ENCODE measurements around the gene STAC3. TPM values are rescaled to one million over a fixed set of nuclear protein-coding genes. Genes with fewer than 3 reads are reported as not detected.

STAC3 gene
- total RNA-seq, 1 donor from 2014 or later: 3.3 TPM

DNA sequence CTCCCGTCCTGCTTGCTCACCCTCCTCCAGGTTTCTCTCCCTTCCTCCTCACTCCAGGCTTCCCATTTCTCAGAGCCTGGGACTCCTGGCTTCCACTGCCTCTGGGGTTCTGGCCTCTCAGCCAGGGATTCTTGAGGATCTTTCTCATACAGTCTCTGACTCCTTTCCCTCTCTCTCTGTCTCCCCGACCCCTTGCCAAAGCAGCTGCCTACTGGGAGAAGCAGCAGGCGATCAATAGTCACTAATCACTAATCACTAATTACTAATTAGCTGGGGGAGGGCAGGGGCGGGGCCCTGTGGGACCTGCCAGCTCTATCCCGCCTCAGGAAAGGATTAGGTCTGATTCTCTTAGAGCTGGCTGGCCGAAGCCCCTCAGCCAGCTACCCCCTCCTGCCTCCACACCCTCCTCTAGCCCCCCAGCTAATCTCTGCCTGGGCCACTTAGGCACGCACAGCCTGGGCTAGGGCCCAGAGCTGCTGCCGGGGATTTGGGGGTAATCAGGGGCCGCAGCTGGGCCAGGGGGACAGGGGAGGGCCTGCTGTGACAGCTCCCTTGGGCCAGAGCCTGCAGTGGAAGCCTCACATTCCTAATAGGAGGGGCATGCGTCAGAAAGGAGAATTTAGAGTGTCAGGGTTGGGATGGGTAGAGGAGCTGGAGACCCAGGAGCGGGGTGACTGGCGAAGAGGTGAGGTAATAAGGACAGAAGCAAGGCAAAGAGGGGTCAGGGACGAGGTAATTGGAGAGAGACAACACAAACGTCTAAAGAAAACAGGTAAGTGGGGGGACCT, 31.6 kb downstream of the STAC3 start:
- DNase-seq (ENCODE audit: low spot score): no peak
- H3K9me3 Mint-ChIP-seq (ENCODE audit: unreplicated experiment): no peaks in the 10 kb centered on the region
- peaks cover 19% of the 10 kb centered on the region for H3K36me3 Mint-ChIP-seq (ENCODE audit: low read depth, unreplicated experiment)
- no peak overlapping the region for H3K27ac Mint-ChIP-seq (ENCODE audit: unreplicated experiment)
- H3K4me1 Mint-ChIP-seq (ENCODE audit: unreplicated experiment): peaks cover 15% of the 10 kb centered on the region
- no peak overlapping the region for H3K4me3 Mint-ChIP-seq (ENCODE audit: unreplicated experiment)
- H3K27me3 Mint-ChIP-seq (ENCODE audit: unreplicated experiment): peaks cover 56% of the 10 kb centered on the region
- TF ChIP-seq, protein P1, sequence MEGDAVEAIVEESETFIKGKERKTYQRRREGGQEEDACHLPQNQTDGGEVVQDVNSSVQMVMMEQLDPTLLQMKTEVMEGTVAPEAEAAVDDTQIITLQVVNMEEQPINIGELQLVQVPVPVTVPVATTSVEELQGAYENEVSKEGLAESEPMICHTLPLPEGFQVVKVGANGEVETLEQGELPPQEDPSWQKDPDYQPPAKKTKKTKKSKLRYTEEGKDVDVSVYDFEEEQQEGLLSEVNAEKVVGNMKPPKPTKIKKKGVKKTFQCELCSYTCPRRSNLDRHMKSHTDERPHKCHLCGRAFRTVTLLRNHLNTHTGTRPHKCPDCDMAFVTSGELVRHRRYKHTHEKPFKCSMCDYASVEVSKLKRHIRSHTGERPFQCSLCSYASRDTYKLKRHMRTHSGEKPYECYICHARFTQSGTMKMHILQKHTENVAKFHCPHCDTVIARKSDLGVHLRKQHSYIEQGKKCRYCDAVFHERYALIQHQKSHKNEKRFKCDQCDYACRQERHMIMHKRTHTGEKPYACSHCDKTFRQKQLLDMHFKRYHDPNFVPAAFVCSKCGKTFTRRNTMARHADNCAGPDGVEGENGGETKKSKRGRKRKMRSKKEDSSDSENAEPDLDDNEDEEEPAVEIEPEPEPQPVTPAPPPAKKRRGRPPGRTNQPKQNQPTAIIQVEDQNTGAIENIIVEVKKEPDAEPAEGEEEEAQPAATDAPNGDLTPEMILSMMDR (IDR thresholded peaks at IDR 0.05; ENCODE audit: unreplicated experiment): no peak

DNA sequence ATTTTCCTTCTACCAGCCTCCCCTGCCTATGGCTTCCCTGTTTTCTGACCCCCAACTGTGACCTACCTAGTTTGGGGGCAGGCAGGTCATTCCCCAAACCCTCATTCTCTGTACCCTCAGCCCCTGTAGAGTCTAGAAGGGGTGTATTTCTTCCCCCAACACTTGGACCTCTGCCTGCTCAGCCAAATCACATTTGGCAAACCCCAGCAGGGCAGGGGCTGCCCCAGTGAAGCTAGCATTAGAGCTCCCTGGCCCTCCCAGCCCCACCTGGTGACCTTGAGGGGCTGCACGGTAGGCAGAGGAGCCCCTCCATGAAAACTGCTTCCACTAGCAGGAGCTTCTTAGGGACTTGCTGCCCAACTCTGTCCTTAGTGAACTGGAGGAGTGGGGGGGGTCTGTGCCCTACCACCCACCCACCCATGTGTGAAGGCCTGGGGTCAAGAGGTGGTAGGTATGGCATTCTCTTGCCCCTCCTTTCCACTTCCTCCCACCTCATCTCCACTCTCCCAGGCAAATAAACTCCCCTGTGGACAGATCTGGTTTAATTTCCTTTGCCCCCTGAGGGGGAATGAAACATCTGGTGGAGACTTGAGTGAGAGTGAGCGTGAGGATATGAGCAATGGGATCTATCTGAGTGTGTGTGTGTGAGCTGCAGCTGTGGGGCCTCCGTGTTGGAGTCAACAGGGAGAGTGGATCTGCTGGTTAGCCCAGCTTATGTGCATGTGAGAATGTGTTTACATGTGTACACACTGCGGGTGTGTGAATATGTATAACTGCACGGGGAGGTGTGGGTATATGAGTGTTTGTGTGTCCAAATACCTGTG, 32.7 kb downstream of the STAC3 start:
- peaks cover 55% of the 10 kb centered on the region for H3K27me3 Mint-ChIP-seq (ENCODE audit: unreplicated experiment)
- no peak for DNase-seq (ENCODE audit: low spot score)
- H3K9me3 Mint-ChIP-seq (ENCODE audit: unreplicated experiment): no peaks in the 10 kb centered on the region
- H3K27ac Mint-ChIP-seq (ENCODE audit: unreplicated experiment): peak overlapping the region; percentile 15
- peaks cover 20% of the 10 kb centered on the region for H3K4me1 Mint-ChIP-seq (ENCODE audit: unreplicated experiment)
- peak overlapping the region; percentile 17 for H3K4me3 Mint-ChIP-seq (ENCODE audit: unreplicated experiment)
- H3K36me3 Mint-ChIP-seq (ENCODE audit: low read depth, unreplicated experiment): peaks cover 19% of the 10 kb centered on the region
- TF ChIP-seq, protein P1 (IDR thresholded peaks at IDR 0.05; ENCODE audit: unreplicated experiment): no peak

DNA sequence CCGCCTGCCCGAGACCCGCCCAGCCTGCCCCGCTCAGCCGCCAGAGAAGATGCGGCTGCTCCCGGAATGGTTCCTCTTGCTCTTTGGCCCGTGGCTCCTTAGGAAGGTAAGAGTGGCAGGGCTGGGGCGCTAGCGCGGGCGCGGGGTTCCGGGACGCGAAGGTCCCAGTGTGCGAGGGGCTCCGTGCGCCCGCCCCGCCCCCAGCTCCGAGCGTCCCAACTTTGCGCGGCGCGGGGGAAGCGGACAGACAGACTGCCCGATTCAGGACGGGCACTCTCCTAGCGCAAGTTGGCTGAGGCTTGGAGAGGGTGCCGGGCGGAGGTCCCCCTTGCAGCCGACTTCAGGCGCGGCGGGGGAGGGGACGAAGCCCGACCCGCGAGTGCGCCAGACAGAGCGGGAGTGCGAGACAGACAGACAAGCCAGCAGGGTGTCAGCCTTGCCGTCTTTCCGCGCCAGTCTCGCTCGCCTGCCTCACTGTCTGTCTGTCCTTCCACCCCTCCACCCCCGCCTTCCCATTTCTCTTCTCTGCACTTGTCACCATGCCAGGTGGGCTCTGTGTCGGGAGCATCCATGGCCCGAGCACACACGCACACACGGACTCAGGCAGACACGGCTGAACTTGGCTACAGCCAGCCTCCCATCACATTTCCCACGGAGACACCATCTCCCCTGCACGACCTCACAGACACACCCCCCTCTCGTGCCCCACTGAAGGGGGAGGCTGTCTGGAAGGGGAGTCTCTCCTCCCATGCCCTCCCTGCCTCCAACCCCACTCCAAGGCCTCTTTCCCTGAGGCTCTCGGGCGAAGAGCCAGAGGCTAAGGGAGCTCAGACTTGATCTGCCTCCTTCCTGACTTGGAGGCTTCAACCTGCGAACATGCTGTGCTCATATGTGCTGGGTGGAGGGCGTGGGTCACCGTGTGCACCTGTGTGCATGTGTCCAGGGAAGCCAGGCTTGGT, 33.8 kb downstream of the STAC3 start:
- Mint-ChIP-seq H3K36me3 (ENCODE audit: low read depth, unreplicated experiment) (peaks cover 19% of the 10 kb centered on the region), H3K9me3 (ENCODE audit: unreplicated experiment) (no peaks in the 10 kb centered on the region), H3K4me1 (ENCODE audit: unreplicated experiment) (peaks cover 20% of the 10 kb centered on the region), H3K27me3 (ENCODE audit: unreplicated experiment) (peaks cover 51% of the 10 kb centered on the region), H3K27ac (ENCODE audit: unreplicated experiment) (no peak overlapping the region), H3K4me3 (ENCODE audit: unreplicated experiment) (peak overlapping the region; percentile 16)
- no peak for DNase-seq (ENCODE audit: low spot score)
- TF ChIP-seq, protein P1 (IDR thresholded peaks at IDR 0.05; ENCODE audit: unreplicated experiment): no peak

DNA sequence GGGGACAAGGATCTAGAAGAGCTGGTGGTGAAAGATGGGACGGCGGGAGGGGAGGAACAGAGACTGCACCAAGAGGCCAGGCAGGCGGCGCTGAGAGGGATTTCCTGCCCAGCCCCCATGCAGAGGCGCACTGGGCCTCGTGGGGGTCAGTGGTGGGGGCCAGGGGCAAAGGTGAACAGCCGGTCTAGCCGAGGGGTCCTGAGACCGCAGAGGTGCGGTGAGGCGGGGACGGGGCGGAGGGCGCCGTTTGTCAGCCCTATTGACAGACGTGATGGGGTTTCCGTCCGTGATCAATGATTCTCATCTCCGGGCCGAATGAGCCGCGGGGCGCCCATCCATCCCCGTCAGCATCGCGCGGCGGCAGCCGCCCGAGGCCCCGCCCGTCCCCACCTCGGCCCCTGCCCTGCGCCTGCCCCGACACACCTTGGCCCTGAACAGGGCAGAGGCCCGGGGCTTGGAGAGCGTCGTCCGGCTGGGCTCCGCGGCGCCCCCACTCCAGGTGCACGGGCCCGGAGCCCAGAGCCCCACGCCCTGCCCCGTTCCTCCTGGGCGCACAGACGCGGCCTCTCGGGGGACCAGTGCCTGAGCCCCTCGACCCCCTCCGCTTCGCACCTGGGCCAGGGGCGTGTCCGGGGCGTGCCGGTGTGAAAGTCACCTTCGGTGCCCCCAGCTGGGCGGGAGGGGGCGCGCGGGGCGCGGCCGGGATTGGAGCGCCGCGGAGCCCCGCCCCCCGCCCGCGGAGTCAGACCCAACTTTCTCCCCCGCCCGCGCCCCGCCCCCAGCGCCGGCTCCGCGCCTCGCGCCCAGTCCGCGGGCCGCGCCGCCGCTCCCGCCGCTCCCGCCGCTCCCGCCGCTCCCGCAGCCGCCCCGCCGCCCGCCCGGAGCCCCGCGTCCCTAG, 34.7 kb downstream of the STAC3 start, which contains the start of gene NXPH4:
Gene NXPH4, plus strand, starts transcription at position 781 of the 898 bp plus-strand sequence. CDS start 176 bp downstream, outside the sequence.
- Mint-ChIP-seq H3K27me3 (ENCODE audit: unreplicated experiment) (peaks cover 48% of the 10 kb centered on the region), H3K4me1 (ENCODE audit: unreplicated experiment) (peaks cover 20% of the 10 kb centered on the region), H3K36me3 (ENCODE audit: low read depth, unreplicated experiment) (peaks cover 19% of the 10 kb centered on the region), H3K27ac (ENCODE audit: unreplicated experiment) (peak within 1 kb of the TSS; percentile 36), H3K4me3 (ENCODE audit: unreplicated experiment) (peak within 1 kb of the TSS; percentile 29), H3K9me3 (ENCODE audit: unreplicated experiment) (no peaks in the 10 kb centered on the region)
- DNase-seq (ENCODE audit: low spot score): no peak
- TF ChIP-seq, protein P1 (IDR thresholded peaks at IDR 0.05; ENCODE audit: unreplicated experiment): no peak
